B cell (primary cell): Measurements from ENCODE around the gene OR6J1. TPM values are rescaled to one million over a fixed set of nuclear protein-coding genes. Genes with fewer than 3 reads are reported as not detected.

Experiments
- ATAC-seq: fragments of 200-7000 bp; cut with Tn5 transposase; one replicate; pipeline ENCODE4 v1.10.0; 2021; ENCODE audit warnings: low read depth, mild to moderate bottlenecking, moderate number of reproducible peaks, moderate library complexity
- CTCF ChIA-PET: fragments of 350-600 bp; sonication (Branson Sonifier 250); formaldehyde crosslinking; loops from one replicate; lab custom pipeline; 2021; ENCODE audit warnings: antibody characterized with exemption, inconsistent platforms; lab: Charles Lee
- POLR2A ChIA-PET: fragments of 350-600 bp; sonication (Branson Sonifier 250); formaldehyde crosslinking; loops from one replicate; lab custom pipeline; 2021; ENCODE audit warnings: antibody characterized with exemption; lab: Charles Lee
- DNase-seq: peaks from one replicate; pipeline ENCODE4 v3.0.0; 2013
- H2AFZ ChIP-seq: 2 replicates; pipeline ENCODE4 v1.6.1; 2012; ENCODE audit warnings: mild to moderate bottlenecking, low read depth, low read length; ENCODE audit not compliant: insufficient read depth, poor library complexity, severe bottlenecking
- H3K27ac ChIP-seq, 2 donors: 1 replicate in 1 of 2; 2 replicates in 1 of 2; pipeline ENCODE4 v1.5.1; 2012 to 2013; ENCODE audit warnings: low read length in 2 of 2, mild to moderate bottlenecking in 2 of 2, moderate library complexity in 1 of 2
- H3K27me3 ChIP-seq, 4 experiments: fragments of 200-600 bp in 1 of 4; sonication (generic) in 1 of 4; replicated peaks in 1 of 4; 1 replicate in 2 of 4; 2 replicates in 2 of 4; pipeline versions ENCODE4 v1.6.1 to v1.7.0; 2013 to 2016; ENCODE audit warnings: low read length in 3 of 4, mild to moderate bottlenecking in 2 of 4, mixed read lengths in 1 of 4, moderate library complexity in 1 of 4; ENCODE audit not compliant: insufficient read depth in 4 of 4, control insufficient read depth in 3 of 4; ENCODE audit errors: control extremely low read depth in 1 of 4
- H3K36me3 ChIP-seq, 2 experiments: replicated peaks in 1 of 2; 1 replicate in 1 of 2; 2 replicates in 1 of 2; pipeline versions ENCODE4 v1.6.1 to v1.7.1; 2013; ENCODE audit warnings: low read length in 1 of 2; ENCODE audit not compliant: insufficient read depth in 2 of 2, control insufficient read depth in 1 of 2; ENCODE audit errors: control extremely low read depth in 1 of 2, extremely low read depth in 1 of 2
- H3K4me1 ChIP-seq, 2 donors: fragments of 200-600 bp in 1 of 2; sonication (generic) in 1 of 2; 1 replicate in 1 of 2; 2 replicates in 1 of 2; pipeline versions ENCODE4 v1.5.1 to v1.6.1; 2013 to 2017; ENCODE audit warnings: low read length in 2 of 2; ENCODE audit not compliant: control insufficient read depth in 2 of 2, insufficient read depth in 2 of 2
- H3K4me2 ChIP-seq: replicated peaks from 2 replicates; pipeline ENCODE3; 2012; ENCODE audit warnings: mild to moderate bottlenecking, low read depth, low read length; ENCODE audit not compliant: poor library complexity, severe bottlenecking
- H3K4me3 ChIP-seq, 5 experiments: fragments of 200-600 bp in 1 of 5; sonication (generic) in 1 of 5; 1 replicate in 3 of 5; 2 replicates in 2 of 5; pipeline versions ENCODE4 v1.5.1 to v1.7.0; 2011 to 2016; ENCODE audit warnings: low read length in 4 of 5, mild to moderate bottlenecking in 4 of 5, low read depth in 2 of 5, control low read depth in 1 of 5, moderate library complexity in 1 of 5; ENCODE audit not compliant: insufficient read depth in 1 of 5; ENCODE audit errors: control extremely low read depth in 1 of 5, extremely low read depth in 1 of 5
- H3K79me2 ChIP-seq: fragments of 200-600 bp; sonication (generic); one replicate; pipeline ENCODE4 v1.6.0; 2016; ENCODE audit warnings: low read length; ENCODE audit not compliant: control insufficient read depth, insufficient read depth
- H3K9ac ChIP-seq: fragments of 200-600 bp; sonication (generic); 2 replicates; pipeline ENCODE4 v1.6.1; 2017; ENCODE audit warnings: mild to moderate bottlenecking, low read length, moderate library complexity
- H3K9me3 ChIP-seq, 3 donors: one replicate each; pipeline versions ENCODE4 v1.6.1 to v1.7.1; 2013; ENCODE audit warnings: low read length in 2 of 3; ENCODE audit not compliant: control insufficient read depth in 2 of 3, insufficient read depth in 1 of 3; ENCODE audit errors: control extremely low read depth in 1 of 3
- H4K20me1 ChIP-seq: 2 replicates; pipeline ENCODE4 v1.6.0; 2012; ENCODE audit warnings: mild to moderate bottlenecking, low read length; ENCODE audit not compliant: insufficient read depth, control insufficient read depth, poor library complexity, severe bottlenecking
- H3K27ac Mint-ChIP-seq: one replicate; pipeline ENCODE4 v1.8.0; 2021; ENCODE audit warnings: mixed read lengths
- H3K27me3 Mint-ChIP-seq: one replicate; pipeline ENCODE4 v1.8.0; 2021; ENCODE audit warnings: mixed read lengths
- H3K4me1 Mint-ChIP-seq: one replicate; pipeline ENCODE4 v1.8.0; 2021; ENCODE audit warnings: mixed read lengths
- H3K4me3 Mint-ChIP-seq: one replicate; pipeline ENCODE4 v1.8.0; 2021; ENCODE audit warnings: mixed read lengths
- H3K9me3 Mint-ChIP-seq: one replicate; pipeline ENCODE4 v1.8.0; 2022; ENCODE audit warnings: mixed read lengths; ENCODE audit not compliant: insufficient read depth
- EZH2 ChIP-seq: IDR thresholded peaks from 2 replicates; pipeline ENCODE4 v1.6.1; 2012; ENCODE audit warnings: borderline replicate concordance, low read depth, mild to moderate bottlenecking, moderate library complexity, low read length; ENCODE audit not compliant: insufficient read depth, poor library complexity, severe bottlenecking
- WGBS: methylation state at CpG from one replicate; pipeline ENCODE4 v1.1.5; 2013; ENCODE audit warnings: missing lambda C conversion rate; ENCODE audit not compliant: insufficient coverage; 5-methylcytosine and 5-hydroxymethylcytosine counted together
- intact Hi-C: fragments of 100-400 bp; cut with micrococcal nuclease; formaldehyde crosslinking; loops from one replicate; pipeline ENCODE4 v1.10.0; 2022
- polyA plus RNA-seq: library from polyadenylated mRNA; depleted of rRNA; stranded (reverse); fragments of >200 nt; gene quantifications from 2 replicates; pipeline ENCODE4 v1.2.3, GENCODE V29; 2012
- total RNA-seq, 2 donors: library from RNA; stranded (reverse); fragments of 120-200 nt in 1 of 2; gene quantifications; 1 replicate in 1 of 2; 2 replicates in 1 of 2; pipeline versions ENCODE4 v1.2.3 to v1.2.4, GENCODE V29; 2013 to 2022
- TF ChIP-seq, protein P1 (sequence below): fragments of 200-600 bp; IDR thresholded peaks from one replicate; pipeline ENCODE4 v1.8.0; 2022; ENCODE audit warnings: antibody characterized with exemption, mild to moderate bottlenecking

Gene OR6J1
- total and polyA plus RNA-seq, 2 donors (not counting 1 experiment from before 2014, with no cell fraction given) = not detected

- H3K9me3 ChIP-seq = no peaks in the 10 kb centered on the region
- TF ChIP-seq EZH2 = no peak
- TF ChIP-seq, protein P1, sequence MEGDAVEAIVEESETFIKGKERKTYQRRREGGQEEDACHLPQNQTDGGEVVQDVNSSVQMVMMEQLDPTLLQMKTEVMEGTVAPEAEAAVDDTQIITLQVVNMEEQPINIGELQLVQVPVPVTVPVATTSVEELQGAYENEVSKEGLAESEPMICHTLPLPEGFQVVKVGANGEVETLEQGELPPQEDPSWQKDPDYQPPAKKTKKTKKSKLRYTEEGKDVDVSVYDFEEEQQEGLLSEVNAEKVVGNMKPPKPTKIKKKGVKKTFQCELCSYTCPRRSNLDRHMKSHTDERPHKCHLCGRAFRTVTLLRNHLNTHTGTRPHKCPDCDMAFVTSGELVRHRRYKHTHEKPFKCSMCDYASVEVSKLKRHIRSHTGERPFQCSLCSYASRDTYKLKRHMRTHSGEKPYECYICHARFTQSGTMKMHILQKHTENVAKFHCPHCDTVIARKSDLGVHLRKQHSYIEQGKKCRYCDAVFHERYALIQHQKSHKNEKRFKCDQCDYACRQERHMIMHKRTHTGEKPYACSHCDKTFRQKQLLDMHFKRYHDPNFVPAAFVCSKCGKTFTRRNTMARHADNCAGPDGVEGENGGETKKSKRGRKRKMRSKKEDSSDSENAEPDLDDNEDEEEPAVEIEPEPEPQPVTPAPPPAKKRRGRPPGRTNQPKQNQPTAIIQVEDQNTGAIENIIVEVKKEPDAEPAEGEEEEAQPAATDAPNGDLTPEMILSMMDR = no peak
- Mint-ChIP-seq H3K9me3 (no peaks in the 10 kb centered on the region), H3K4me3 (no peak overlapping the region), H3K27ac (no peak overlapping the region), H3K4me1 (no peaks in the 10 kb centered on the region), H3K27me3 (no peaks in the 10 kb centered on the region)
- H3K36me3 ChIP-seq = peaks cover 0 to 75% of the 10 kb centered on the region in 2 experiments
- H2AFZ ChIP-seq = no peak overlapping the region
- WGBS = 94% methylated on average over 3 of the region's 3 CpGs
- H3K27ac ChIP-seq = no peak overlapping the region
- intact Hi-C loops = no loop called here
- no peaks in the 10 kb centered on the region for H4K20me1 ChIP-seq
- H3K4me3 ChIP-seq = no peak overlapping the region
- no peak overlapping the region for H3K4me2 ChIP-seq
- ChIA-PET POLR2A (interaction anchor here (0.5 kb wide), 1 partner anchor 178 kb away, joined by 9 read pairs; no protein-coding TSS in a partner anchor), CTCF (interaction anchor here (2.1 kb wide), 1 partner anchor 37 kb away, joined by 6 read pairs; no protein-coding TSS in a partner anchor)
- no peak overlapping the region for H3K9ac ChIP-seq
- H3K4me1 ChIP-seq = no peaks in the 10 kb centered on the region
- no peaks in the 10 kb centered on the region for H3K79me2 ChIP-seq
- ATAC-seq (no peak), DNase-seq (no peak)
- no peaks in the 10 kb centered on the region for H3K27me3 ChIP-seq
Observed at GRCh38 chr14:22607291-22607690, 36.9 kb downstream of the OR6J1 start.

DNA sequence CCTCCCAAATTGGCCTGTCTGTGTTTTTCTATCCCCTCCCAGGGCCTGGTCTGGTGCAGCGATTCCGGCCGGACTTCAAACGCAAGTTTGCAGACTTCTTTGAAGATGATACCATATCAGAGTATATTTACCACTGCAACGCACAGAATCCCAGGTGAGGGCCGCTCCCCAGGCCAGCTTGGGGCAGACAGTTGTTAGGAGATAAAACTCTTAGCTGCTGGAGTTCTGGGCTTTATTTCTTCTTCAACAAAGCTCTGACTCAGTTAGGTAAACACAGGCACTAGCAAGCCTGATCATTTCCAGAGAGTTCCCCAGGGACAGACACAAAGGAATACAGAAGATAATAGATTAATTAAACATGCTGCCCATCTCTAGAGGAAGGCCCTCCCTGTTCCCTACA lies 37.8 kb downstream of the OR6J1 start:
- Histone ChIP-seq H2AFZ (no peak overlapping the region), H3K4me1 (no peaks in the 10 kb centered on the region), H3K9ac (no peak overlapping the region), H3K4me2 (no peak overlapping the region), H3K79me2 (no peaks in the 10 kb centered on the region), H3K27ac (no peak overlapping the region), H3K9me3 (no peaks in the 10 kb centered on the region), H3K4me3 (no peak overlapping the region), H3K27me3 (no peaks in the 10 kb centered on the region), H3K36me3 (peaks cover 0 to 80% of the 10 kb centered on the region in 2 experiments), H4K20me1 (no peaks in the 10 kb centered on the region)
- TF ChIP-seq, protein P1 = no peak
- TF ChIP-seq EZH2 = no peak
- Mint-ChIP-seq H3K9me3 (no peaks in the 10 kb centered on the region), H3K4me3 (no peak overlapping the region), H3K4me1 (no peaks in the 10 kb centered on the region), H3K27me3 (no peaks in the 10 kb centered on the region), H3K27ac (no peak overlapping the region)
- ATAC-seq (no peak), DNase-seq (no peak)
- 96% methylated on average over 5 of the region's 6 CpGs for WGBS
- ChIA-PET CTCF (no interaction called here), POLR2A (no interaction called here)
- intact Hi-C loops = no loop called here
